ENCODE data around the gene MYH11. TPM values are rescaled to one million over a fixed set of nuclear protein-coding genes. Genes with fewer than 3 reads are reported as not detected.

MYH11 gene
- total RNA-seq, 6 experiments from 2014 or later = 1.5 to 3.9 (median 2.7) TPM

- peaks cover 0 to 13% (median 8%) of the 10 kb centered on the region in 4 donors for H3K4me1 ChIP-seq
Measured at GRCh38 chr16:15887283-15887682, 30.5 kb upstream of the MYH11 start.

GRCh38 chr16:15886078-15886477, 29.2 kb upstream of the MYH11 start:
- Histone ChIP-seq H3K36me3 (peaks cover 0 to 16% (median 2%) of the 10 kb centered on the region in 4 donors), H3K27ac (no peak overlapping the region), H3K9me3 (no peaks in the 10 kb centered on the region), H3K4me1 (peaks cover 0 to 13% (median 8%) of the 10 kb centered on the region in 4 donors), H3K27me3 (no peaks in the 10 kb centered on the region), H3K4me3 (no peak overlapping the region)
- 42% methylated on average over 1 of the region's 1 CpG for WGBS (ENCODE audit: insufficient coverage, low coverage, low lambda C conversion rate, missing lambda C conversion rate)
- TF ChIP-seq POLR2A (IDR thresholded peaks at IDR 0.05) = no peak
- TF ChIP-seq CTCF (IDR thresholded peaks at IDR 0.05) = no peak
- no peak for DNase-seq
- no peak for ATAC-seq
- intact Hi-C loops (cut with DNase I) = no loop called here

More at GRCh38 chr16:15887283-15887682, 30.5 kb upstream of the MYH11 start:
- 74% methylated on average over 4 of the region's 4 CpGs for WGBS (ENCODE audit: insufficient coverage, low coverage, low lambda C conversion rate, missing lambda C conversion rate)
- TF ChIP-seq POLR2A (IDR thresholded peaks at IDR 0.05) (no peak), CTCF (IDR thresholded peaks at IDR 0.05) (no peak)
- no peak overlapping the region for H3K27ac ChIP-seq
- ATAC-seq (no peak), DNase-seq (no peak)
- peaks cover 0 to 12% (median 0%) of the 10 kb centered on the region in 4 donors for H3K36me3 ChIP-seq
- H3K27me3 ChIP-seq = no peaks in the 10 kb centered on the region
- intact Hi-C loops (cut with DNase I) = no loop called here
- H3K4me3 ChIP-seq = peak overlapping the region in 2 of 3 donors; percentile 96 to 99
- H3K9me3 ChIP-seq = no peaks in the 10 kb centered on the region

- no peak for ATAC-seq
Measured at GRCh38 chr16:15885560-15886001, 28.8 kb upstream of the MYH11 start.

GRCh38 chr16:15882563-15882962, 25.7 kb upstream of the MYH11 start:
- TF ChIP-seq CTCF (IDR thresholded peaks at IDR 0.05) = no peak
- no peak for TF ChIP-seq POLR2A (IDR thresholded peaks at IDR 0.05)
- no peaks in the 10 kb centered on the region for H3K9me3 ChIP-seq
- no peak for ATAC-seq
- H3K4me1 ChIP-seq = peaks cover 0 to 18% (median 4%) of the 10 kb centered on the region in 4 donors
- no peak overlapping the region for H3K27ac ChIP-seq
- intact Hi-C loops (cut with DNase I) = no loop called here
- H3K36me3 ChIP-seq = peaks cover 0 to 16% (median 2%) of the 10 kb centered on the region in 4 donors
- no peak for DNase-seq
- 90% methylated on average over 3 of the region's 3 CpGs for WGBS (ENCODE audit: insufficient coverage, low coverage, low lambda C conversion rate, missing lambda C conversion rate)
- no peak overlapping the region for H3K4me3 ChIP-seq
- H3K27me3 ChIP-seq = no peaks in the 10 kb centered on the region

More at GRCh38 chr16:15885560-15886001, 28.8 kb upstream of the MYH11 start:
- Histone ChIP-seq H3K4me1 (peaks cover 0 to 13% (median 8%) of the 10 kb centered on the region in 4 donors), H3K27me3 (no peaks in the 10 kb centered on the region), H3K36me3 (peaks cover 0 to 16% (median 2%) of the 10 kb centered on the region in 4 donors), H3K4me3 (no peak overlapping the region), H3K27ac (no peak overlapping the region), H3K9me3 (no peaks in the 10 kb centered on the region)
- TF ChIP-seq CTCF (IDR thresholded peaks at IDR 0.05) (no peak), POLR2A (IDR thresholded peaks at IDR 0.05) (no peak)
- DNase-seq = no peak
- intact Hi-C loops (cut with DNase I) = no loop called here
- 85% methylated on average over 5 of the region's 5 CpGs for whole genome bisulfite sequencing (ENCODE audit: insufficient coverage, low coverage, low lambda C conversion rate, missing lambda C conversion rate)
